Nephron (organoid): ENCODE data around the gene FBXO47.

ENCODE experiments used
- H3K27ac Mint-ChIP-seq, 3 experiments: 2 replicates each; pipeline ENCODE4 v1.8.0; 2020; ENCODE audit warnings: mixed read lengths in 3 of 3, mild to moderate bottlenecking in 2 of 3, moderate library complexity in 1 of 3
- H3K27me3 Mint-ChIP-seq: 2 replicates; pipeline ENCODE4 v1.8.0; 2021; ENCODE audit warnings: low read depth, mild to moderate bottlenecking, moderate library complexity, mixed read lengths
- H3K36me3 Mint-ChIP-seq: 2 replicates; pipeline ENCODE4 v1.8.0; 2020; ENCODE audit warnings: low read depth, mixed read lengths
- H3K4me1 Mint-ChIP-seq: 2 replicates; pipeline ENCODE4 v1.8.0; 2020; ENCODE audit warnings: mixed read lengths
- H3K4me3 Mint-ChIP-seq, 3 experiments: 2 replicates each; pipeline ENCODE4 v1.8.0; 2020; ENCODE audit warnings: mild to moderate bottlenecking in 3 of 3, mixed read lengths in 3 of 3, moderate library complexity in 2 of 3
- H3K9me3 Mint-ChIP-seq: 2 replicates; pipeline ENCODE4 v1.8.0; 2020; ENCODE audit warnings: mixed read lengths
- TF ChIP-seq, protein P1 (sequence below), 3 experiments: fragments of 200-600 bp; sonication (generic); IDR thresholded peaks; one replicate each; pipeline ENCODE4 v1.5.0; 2021; ENCODE audit warnings: antibody characterized with exemption in 3 of 3; ENCODE audit not compliant: unreplicated experiment in 3 of 3

Gene FBXO47

DNA sequence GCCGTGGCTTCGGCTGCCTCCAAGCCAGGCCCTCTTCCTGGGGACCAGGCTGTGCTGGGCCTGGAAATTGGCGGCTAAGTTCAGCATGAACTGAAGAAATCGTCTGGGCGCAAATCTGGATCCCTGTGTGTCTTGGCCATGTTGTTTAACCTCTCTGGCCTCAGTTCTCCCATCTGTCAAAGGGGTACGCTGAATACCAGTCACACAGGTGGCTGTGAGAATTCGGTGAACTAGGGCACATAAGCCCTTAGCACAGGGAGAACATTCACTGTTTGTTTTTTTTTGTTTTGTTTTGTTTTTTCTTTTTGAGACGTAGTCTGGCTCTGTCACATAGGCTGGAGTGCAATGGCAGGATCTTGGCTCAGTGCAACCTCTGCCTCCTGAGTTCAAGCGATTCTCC is 78.4 kb downstream of the FBXO47 start:
- Mint-ChIP-seq H3K27ac (no peak overlapping the region), H3K4me3 (no peak overlapping the region), H3K4me1 (peaks cover 22% of the 10 kb centered on the region), H3K9me3 (no peaks in the 10 kb centered on the region), H3K27me3 (peaks cover 3% of the 10 kb centered on the region), H3K36me3 (peaks cover 20% of the 10 kb centered on the region)
- TF ChIP-seq, protein P1, sequence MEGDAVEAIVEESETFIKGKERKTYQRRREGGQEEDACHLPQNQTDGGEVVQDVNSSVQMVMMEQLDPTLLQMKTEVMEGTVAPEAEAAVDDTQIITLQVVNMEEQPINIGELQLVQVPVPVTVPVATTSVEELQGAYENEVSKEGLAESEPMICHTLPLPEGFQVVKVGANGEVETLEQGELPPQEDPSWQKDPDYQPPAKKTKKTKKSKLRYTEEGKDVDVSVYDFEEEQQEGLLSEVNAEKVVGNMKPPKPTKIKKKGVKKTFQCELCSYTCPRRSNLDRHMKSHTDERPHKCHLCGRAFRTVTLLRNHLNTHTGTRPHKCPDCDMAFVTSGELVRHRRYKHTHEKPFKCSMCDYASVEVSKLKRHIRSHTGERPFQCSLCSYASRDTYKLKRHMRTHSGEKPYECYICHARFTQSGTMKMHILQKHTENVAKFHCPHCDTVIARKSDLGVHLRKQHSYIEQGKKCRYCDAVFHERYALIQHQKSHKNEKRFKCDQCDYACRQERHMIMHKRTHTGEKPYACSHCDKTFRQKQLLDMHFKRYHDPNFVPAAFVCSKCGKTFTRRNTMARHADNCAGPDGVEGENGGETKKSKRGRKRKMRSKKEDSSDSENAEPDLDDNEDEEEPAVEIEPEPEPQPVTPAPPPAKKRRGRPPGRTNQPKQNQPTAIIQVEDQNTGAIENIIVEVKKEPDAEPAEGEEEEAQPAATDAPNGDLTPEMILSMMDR (IDR thresholded peaks at IDR 0.05; ENCODE audit: unreplicated experiment in 3 of 3), result no peak

DNA sequence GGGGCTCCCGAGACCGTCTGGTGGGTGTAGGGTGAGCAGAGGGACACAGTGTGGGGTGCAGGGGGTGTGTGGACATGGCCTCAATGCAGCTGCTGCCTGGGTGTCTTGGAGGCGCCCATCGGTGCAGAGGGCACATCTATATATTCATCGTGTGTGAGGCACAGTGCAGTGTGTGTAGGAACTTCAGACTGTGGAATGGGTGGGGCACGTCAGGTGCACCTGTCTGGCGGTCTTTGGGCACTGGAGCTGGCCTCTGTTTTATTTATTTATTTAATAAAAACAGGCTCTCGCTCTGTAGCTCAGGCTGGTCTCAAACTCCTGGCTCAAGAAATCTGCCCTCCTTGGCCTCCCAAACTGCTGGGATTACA is 80.6 kb downstream of the FBXO47 start:
- TF ChIP-seq, protein P1 (IDR thresholded peaks at IDR 0.05; ENCODE audit: unreplicated experiment in 3 of 3), result no peak
- Mint-ChIP-seq H3K4me3 (no peak overlapping the region), H3K4me1 (peaks cover 41% of the 10 kb centered on the region), H3K27ac (peak overlapping the region in 1 of 3 experiments; percentile 84), H3K9me3 (no peaks in the 10 kb centered on the region), H3K27me3 (peaks cover 3% of the 10 kb centered on the region), H3K36me3 (peaks cover 30% of the 10 kb centered on the region)
